DND-41 (cell line): Measurements from ENCODE around the gene OVCH1.
"Not testable (repeated sequence)": the region's sequence is repeated elsewhere in the genome, so short reads cannot be mapped to it uniquely, and the experiment has no call there.

Source experiments
- ATAC-seq: fragments of 200-7000 bp; cut with Tn5 transposase; 3 replicates; pipeline ENCODE4 v1.9.1; 2021; ENCODE audit warnings: low read depth; ENCODE audit not compliant: insufficient read depth
- DNase-seq: peaks from one replicate; pipeline ENCODE4 v3.0.0-alpha.2; 2020
- H2AFZ ChIP-seq: 2 replicates; pipeline ENCODE4 v1.6.0; 2012; ENCODE audit warnings: low read depth, low read length
- H3K27ac ChIP-seq: 2 replicates; pipeline ENCODE4 v1.5.1; 2012; ENCODE audit warnings: low read length, inconsistent platforms
- H3K27me3 ChIP-seq: fragments of 200-600 bp; sonication (generic); 2 replicates; pipeline ENCODE4 v1.6.0; 2012; ENCODE audit warnings: low read length, mild to moderate bottlenecking, inconsistent platforms; ENCODE audit not compliant: insufficient read depth, poor library complexity
- H3K36me3 ChIP-seq: 2 replicates; pipeline ENCODE4 v1.5.1; 2012; ENCODE audit warnings: low read length, inconsistent platforms; ENCODE audit not compliant: insufficient read depth
- H3K4me1 ChIP-seq: 2 replicates; pipeline ENCODE4 v1.5.1; 2012; ENCODE audit warnings: mild to moderate bottlenecking, low read length; ENCODE audit not compliant: insufficient read depth
- H3K4me2 ChIP-seq: 2 replicates; pipeline ENCODE4 v1.6.0; 2012; ENCODE audit warnings: mild to moderate bottlenecking, moderate library complexity, low read length, inconsistent platforms; ENCODE audit not compliant: insufficient read depth
- H3K4me3 ChIP-seq, 2 experiments: fragments of 200-600 bp in 1 of 2; shearing (Covaris generic) in 1 of 2; 2 replicates each; pipeline ENCODE4 v1.5.1; 2012 to 2016; ENCODE audit warnings: inconsistent platforms in 2 of 2, low read length in 2 of 2, mild to moderate bottlenecking in 2 of 2, low read depth in 1 of 2, moderate library complexity in 1 of 2
- H3K79me2 ChIP-seq: 2 replicates; pipeline ENCODE4 v1.6.0; 2012; ENCODE audit warnings: low read length, inconsistent platforms; ENCODE audit not compliant: insufficient read depth
- H3K9ac ChIP-seq: 2 replicates; pipeline ENCODE4 v1.6.0; 2012; ENCODE audit warnings: low read depth, mild to moderate bottlenecking, inconsistent platforms, low read length, moderate library complexity
- H3K9me3 ChIP-seq: 2 replicates; pipeline ENCODE4 v1.5.1; 2012; ENCODE audit warnings: low read length, moderate library complexity, mild to moderate bottlenecking, inconsistent platforms; ENCODE audit not compliant: insufficient read depth, severe bottlenecking
- H4K20me1 ChIP-seq: 2 replicates; pipeline ENCODE4 v1.6.0; 2012; ENCODE audit warnings: low read length; ENCODE audit not compliant: insufficient read depth
- CTCF ChIP-seq: IDR thresholded peaks from 2 replicates; pipeline ENCODE4 v1.5.1; 2012; ENCODE audit warnings: borderline replicate concordance, low read length, moderate library complexity, mild to moderate bottlenecking; ENCODE audit not compliant: poor library complexity, severe bottlenecking; ENCODE audit errors: extremely low read depth
- EZH2 ChIP-seq: IDR thresholded peaks from 3 replicates; pipeline ENCODE4 v1.6.1; 2012; ENCODE audit warnings: borderline replicate concordance, low read depth, mild to moderate bottlenecking, moderate library complexity, low read length, inconsistent platforms; ENCODE audit not compliant: severe bottlenecking

Gene OVCH1

GRCh38 chr12:29438752-29439408 lies 58.6 kb downstream of the OVCH1 start:
- H3K27ac ChIP-seq, result no peak overlapping the region
- no peak overlapping the region for H3K4me3 ChIP-seq
- no peak overlapping the region for H3K9ac ChIP-seq
- H2AFZ ChIP-seq, result no peak overlapping the region
- H3K79me2 ChIP-seq, result no peaks in the 10 kb centered on the region
- DNase-seq (no peak), ATAC-seq (no peak)
- H3K36me3 ChIP-seq, result no peaks in the 10 kb centered on the region
- H3K9me3 ChIP-seq, result no peaks in the 10 kb centered on the region
- H3K4me1 ChIP-seq, result no peaks in the 10 kb centered on the region
- H4K20me1 ChIP-seq, result no peaks in the 10 kb centered on the region
- no peaks in the 10 kb centered on the region for H3K27me3 ChIP-seq
- TF ChIP-seq EZH2 (no peak), CTCF (no peak)
- H3K4me2 ChIP-seq, result no peak overlapping the region

GRCh38 chr12:29437575-29437974 lies 59.9 kb downstream of the OVCH1 start:
- H3K79me2 ChIP-seq, result no peaks in the 10 kb centered on the region
- H3K4me1 ChIP-seq, result no peaks in the 10 kb centered on the region
- TF ChIP-seq CTCF, result no peak
- TF ChIP-seq EZH2, result no peak
- H4K20me1 ChIP-seq, result no peaks in the 10 kb centered on the region
- H3K27ac ChIP-seq, result no peak overlapping the region
- H3K27me3 ChIP-seq, result no peaks in the 10 kb centered on the region
- no peak overlapping the region for H3K4me3 ChIP-seq
- ATAC-seq (no peak), DNase-seq (no peak)
- H3K4me2 ChIP-seq, result no peak overlapping the region
- H3K9me3 ChIP-seq, result no peaks in the 10 kb centered on the region
- no peak overlapping the region for H2AFZ ChIP-seq
- H3K36me3 ChIP-seq, result no peaks in the 10 kb centered on the region
- no peak overlapping the region for H3K9ac ChIP-seq

- H4K20me1 ChIP-seq, DNase-seq, H3K36me3 ChIP-seq, ATAC-seq, H3K4me1 ChIP-seq, H3K9ac ChIP-seq, H3K4me3 ChIP-seq, H3K4me2 ChIP-seq, H3K79me2 ChIP-seq, H3K27ac ChIP-seq, H2AFZ ChIP-seq, H3K27me3 ChIP-seq, H3K9me3 ChIP-seq: not testable (repeated sequence)
These were observed 60.7 kb downstream of the OVCH1 start for GRCh38 chr12:29436815-29437214.

- Histone ChIP-seq H3K4me1 (no peaks in the 10 kb centered on the region), H3K27me3 (no peaks in the 10 kb centered on the region), H4K20me1 (no peaks in the 10 kb centered on the region), H3K36me3 (no peaks in the 10 kb centered on the region), H3K27ac (no peak overlapping the region), H2AFZ (no peak overlapping the region), H3K4me3 (no peak overlapping the region), H3K9me3 (no peaks in the 10 kb centered on the region), H3K9ac (no peak overlapping the region), H3K4me2 (no peak overlapping the region), H3K79me2 (no peaks in the 10 kb centered on the region)
- DNase-seq (no peak), ATAC-seq (no peak)
- no peak for TF ChIP-seq EZH2
- no peak for TF ChIP-seq CTCF
These were observed 66.0 kb downstream of the OVCH1 start for GRCh38 chr12:29431513-29431912.
